ENCODE measurements around the gene SLC6A13.

SLC6A13 gene

DNA sequence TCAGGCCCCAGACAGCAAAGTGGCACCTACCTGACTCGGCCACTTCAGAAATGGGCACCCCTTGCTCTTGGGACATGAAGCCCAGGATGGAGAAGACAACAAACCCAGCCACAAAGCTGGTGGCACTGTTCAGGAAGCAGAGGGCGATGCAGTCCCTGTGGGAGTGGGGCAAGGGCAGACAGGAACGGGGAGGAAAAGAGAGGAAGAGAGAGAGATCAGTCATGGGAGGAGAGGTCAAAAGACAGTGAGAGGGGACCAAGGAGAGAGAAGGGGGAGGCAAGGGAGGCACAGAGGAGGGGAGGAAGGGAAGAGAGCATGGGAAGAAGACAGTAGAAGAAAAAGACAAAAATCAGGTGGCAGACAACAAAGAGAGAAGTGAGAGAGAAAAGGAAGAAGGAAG is 65.3 kb downstream of the SLC6A13 start:
- H2BK120ac ChIP-seq (ENCODE audit: insufficient read depth, low read length, poor library complexity): no peak overlapping the region
- no CpG with 5 or more reads among the region's 3 CpGs for WGBS (ENCODE audit: extremely low coverage, insufficient coverage, insufficient read length)
- H3K27ac ChIP-seq (ENCODE audit: low read depth, low read length): no peak overlapping the region

DNA sequence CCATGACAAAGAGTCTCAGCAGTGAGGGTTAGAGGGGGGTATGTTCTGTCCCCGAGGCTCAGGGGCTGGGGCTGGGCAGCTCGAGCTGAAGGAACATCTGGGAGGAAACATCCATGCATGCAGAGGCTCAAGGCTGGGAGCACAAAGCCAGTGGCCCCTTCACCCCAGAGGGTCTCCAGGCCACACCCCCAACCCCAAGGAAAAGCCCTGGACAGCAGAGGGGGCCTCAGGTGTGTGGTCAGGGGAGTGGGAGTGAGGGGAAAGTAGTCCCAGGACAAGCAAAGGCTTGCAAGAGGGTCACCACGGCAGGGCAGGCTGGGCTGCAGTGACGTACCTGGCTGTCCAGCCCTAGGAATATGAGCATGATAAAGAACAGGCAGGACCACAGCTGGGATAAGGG is 66.2 kb downstream of the SLC6A13 start:
- H4K91ac ChIP-seq (ENCODE audit: low read depth, low read length): no peak overlapping the region
- no peak overlapping the region for H2BK120ac ChIP-seq (ENCODE audit: insufficient read depth, low read length, poor library complexity)
- H3K27me3 ChIP-seq (ENCODE audit: insufficient read depth, low read length): no peaks in the 10 kb centered on the region
- peaks cover 5 to 6% of the 10 kb centered on the region in 2 experiments for H3K4me1 ChIP-seq (ENCODE audit: control insufficient read depth in 1 of 2, insufficient read depth in 2 of 2, low read length in 2 of 2)
- H3K9me3 ChIP-seq (ENCODE audit: insufficient read depth, low read depth, low read length): peaks cover 4% of the 10 kb centered on the region
- no peak overlapping the region for H3K18ac ChIP-seq (ENCODE audit: low read length)
- H4K8ac ChIP-seq (ENCODE audit: low read depth, low read length): no peak overlapping the region
- no peak overlapping the region for H3K4ac ChIP-seq (ENCODE audit: low read depth, low read length)
- no peak overlapping the region for H2AK5ac ChIP-seq (ENCODE audit: low read length)
- DNase-seq: no peak
- H2BK5ac ChIP-seq (ENCODE audit: low read depth, low read length, poor library complexity): no peak overlapping the region
- H3K27ac ChIP-seq (ENCODE audit: low read depth, low read length): no peak overlapping the region
- no peaks in the 10 kb centered on the region for H3K79me2 ChIP-seq (ENCODE audit: control insufficient read depth, insufficient read depth, low read length, poor library complexity)
- H3K9ac ChIP-seq (ENCODE audit: low read length): no peak overlapping the region
- no peak overlapping the region for H4K12ac ChIP-seq (ENCODE audit: low read depth, low read length)
- no peak overlapping the region for H3K4me3 ChIP-seq (ENCODE audit: low read depth, low read length)
- whole genome bisulfite sequencing (ENCODE audit: extremely low coverage, insufficient coverage, insufficient read length): no CpG with 5 or more reads among the region's 4 CpGs
- H2BK12ac ChIP-seq (ENCODE audit: low read length): no peak overlapping the region
- no peak overlapping the region for H2AFZ ChIP-seq (ENCODE audit: insufficient read depth, low read length, poor library complexity)
- no peak overlapping the region for H3K14ac ChIP-seq (ENCODE audit: low read length)
- H3K36me3 ChIP-seq (ENCODE audit: control insufficient read depth in 1 of 2, insufficient read depth in 2 of 2, low read length in 2 of 2): no peaks in the 10 kb centered on the region
- no peak overlapping the region for H3K4me2 ChIP-seq (ENCODE audit: low read length)
- H3K23ac ChIP-seq (ENCODE audit: low read length): no peak overlapping the region
- no peaks in the 10 kb centered on the region for H3K79me1 ChIP-seq (ENCODE audit: low read length)

More for the DNA sequence above, 65.3 kb downstream of the SLC6A13 start:
- Histone ChIP-seq H3K79me2 (ENCODE audit: control insufficient read depth, insufficient read depth, low read length, poor library complexity) (no peaks in the 10 kb centered on the region), H4K91ac (ENCODE audit: low read depth, low read length) (no peak overlapping the region), H3K4ac (ENCODE audit: low read depth, low read length) (no peak overlapping the region), H3K4me3 (ENCODE audit: low read depth, low read length) (no peak overlapping the region), H3K4me1 (ENCODE audit: control insufficient read depth in 1 of 2, insufficient read depth in 2 of 2, low read length in 2 of 2) (peaks cover 5 to 6% of the 10 kb centered on the region in 2 experiments), H3K4me2 (ENCODE audit: low read length) (no peak overlapping the region), H2AFZ (ENCODE audit: insufficient read depth, low read length, poor library complexity) (no peak overlapping the region), H4K12ac (ENCODE audit: low read depth, low read length) (no peak overlapping the region), H2BK5ac (ENCODE audit: low read depth, low read length, poor library complexity) (no peak overlapping the region), H3K9me3 (ENCODE audit: insufficient read depth, low read depth, low read length) (peaks cover 4% of the 10 kb centered on the region), H4K8ac (ENCODE audit: low read depth, low read length) (no peak overlapping the region), H3K9ac (ENCODE audit: low read length) (no peak overlapping the region), H3K79me1 (ENCODE audit: low read length) (no peaks in the 10 kb centered on the region), H3K36me3 (ENCODE audit: control insufficient read depth in 1 of 2, insufficient read depth in 2 of 2, low read length in 2 of 2) (no peaks in the 10 kb centered on the region), H3K23ac (ENCODE audit: low read length) (no peak overlapping the region), H3K14ac (ENCODE audit: low read length) (no peak overlapping the region), H3K18ac (ENCODE audit: low read length) (no peak overlapping the region), H2BK12ac (ENCODE audit: low read length) (no peak overlapping the region), H3K27me3 (ENCODE audit: insufficient read depth, low read length) (peaks cover 5% of the 10 kb centered on the region), H2AK5ac (ENCODE audit: low read length) (no peak overlapping the region)
- no peak for DNase-seq

DNA sequence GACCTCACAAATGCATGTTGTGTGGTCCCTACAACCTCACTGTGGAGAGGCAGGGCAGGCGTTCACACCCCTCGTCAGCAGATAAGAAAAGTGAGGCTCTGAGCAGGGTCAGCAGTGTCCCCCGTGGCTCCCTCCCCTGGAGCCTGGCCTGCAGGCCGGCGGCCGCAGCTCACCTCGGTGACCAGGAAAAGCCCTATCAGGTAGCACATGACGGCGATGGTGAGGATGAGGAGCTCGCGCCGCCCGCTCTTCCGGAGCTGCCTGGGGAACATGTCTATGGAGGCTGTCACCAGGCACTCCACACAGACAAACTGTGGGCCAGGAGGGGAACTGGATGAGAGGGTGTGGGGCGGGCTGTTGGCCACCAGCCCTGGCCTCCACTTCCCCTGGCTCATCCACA is 66.7 kb downstream of the SLC6A13 start:
- H3K27me3 ChIP-seq (ENCODE audit: insufficient read depth, low read length): no peaks in the 10 kb centered on the region
- H2BK120ac ChIP-seq (ENCODE audit: insufficient read depth, low read length, poor library complexity): no peak overlapping the region
- no peak overlapping the region for H2BK12ac ChIP-seq (ENCODE audit: low read length)
- no peaks in the 10 kb centered on the region for H3K79me2 ChIP-seq (ENCODE audit: control insufficient read depth, insufficient read depth, low read length, poor library complexity)
- no peak overlapping the region for H3K4me2 ChIP-seq (ENCODE audit: low read length)
- no peak overlapping the region for H2AFZ ChIP-seq (ENCODE audit: insufficient read depth, low read length, poor library complexity)
- no peak overlapping the region for H3K14ac ChIP-seq (ENCODE audit: low read length)
- no peak overlapping the region for H4K91ac ChIP-seq (ENCODE audit: low read depth, low read length)
- no peaks in the 10 kb centered on the region for H3K79me1 ChIP-seq (ENCODE audit: low read length)
- peaks cover 4% of the 10 kb centered on the region for H3K9me3 ChIP-seq (ENCODE audit: insufficient read depth, low read depth, low read length)
- H3K18ac ChIP-seq (ENCODE audit: low read length): no peak overlapping the region
- H2BK5ac ChIP-seq (ENCODE audit: low read depth, low read length, poor library complexity): no peak overlapping the region
- no peak overlapping the region for H4K8ac ChIP-seq (ENCODE audit: low read depth, low read length)
- H4K12ac ChIP-seq (ENCODE audit: low read depth, low read length): no peak overlapping the region
- no peaks in the 10 kb centered on the region for H3K36me3 ChIP-seq (ENCODE audit: control insufficient read depth in 1 of 2, insufficient read depth in 2 of 2, low read length in 2 of 2)
- H3K4me3 ChIP-seq (ENCODE audit: low read depth, low read length): no peak overlapping the region
- peaks cover 5 to 6% of the 10 kb centered on the region in 2 experiments for H3K4me1 ChIP-seq (ENCODE audit: control insufficient read depth in 1 of 2, insufficient read depth in 2 of 2, low read length in 2 of 2)
- no CpG with 5 or more reads among the region's 15 CpGs for WGBS (ENCODE audit: extremely low coverage, insufficient coverage, insufficient read length)
- H3K23ac ChIP-seq (ENCODE audit: low read length): no peak overlapping the region
- DNase-seq: no peak
- no peak overlapping the region for H3K9ac ChIP-seq (ENCODE audit: low read length)
- H2AK5ac ChIP-seq (ENCODE audit: low read length): no peak overlapping the region
- no peak overlapping the region for H3K4ac ChIP-seq (ENCODE audit: low read depth, low read length)
- H3K27ac ChIP-seq (ENCODE audit: low read depth, low read length): no peak overlapping the region

DNA sequence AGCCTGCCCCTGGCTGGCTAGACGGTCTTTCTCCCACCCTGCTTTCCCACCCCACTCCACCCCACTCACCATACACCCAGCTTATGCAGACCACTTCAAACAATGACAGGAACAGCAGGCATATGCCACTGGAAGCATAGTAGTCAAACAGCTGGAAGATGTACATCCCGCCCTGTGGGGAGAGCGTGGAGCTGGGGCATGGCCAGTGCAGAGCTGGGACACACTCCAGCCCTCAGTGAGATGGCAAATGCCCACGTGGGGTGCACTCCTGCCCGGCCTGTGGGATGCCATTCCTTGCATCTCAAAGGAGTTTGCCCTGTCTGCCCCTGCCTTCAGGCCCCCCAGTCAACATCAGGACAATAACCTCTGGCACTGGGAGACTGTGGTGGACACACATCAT is 67.5 kb downstream of the SLC6A13 start:
- no peak overlapping the region for H3K23ac ChIP-seq (ENCODE audit: low read length)
- H3K18ac ChIP-seq (ENCODE audit: low read length): no peak overlapping the region
- no peak overlapping the region for H2BK5ac ChIP-seq (ENCODE audit: low read depth, low read length, poor library complexity)
- H3K36me3 ChIP-seq (ENCODE audit: control insufficient read depth in 1 of 2, insufficient read depth in 2 of 2, low read length in 2 of 2): no peaks in the 10 kb centered on the region
- H2AK5ac ChIP-seq (ENCODE audit: low read length): no peak overlapping the region
- peaks cover 5 to 6% of the 10 kb centered on the region in 2 experiments for H3K4me1 ChIP-seq (ENCODE audit: control insufficient read depth in 1 of 2, insufficient read depth in 2 of 2, low read length in 2 of 2)
- no peak overlapping the region for H3K4ac ChIP-seq (ENCODE audit: low read depth, low read length)
- H2BK12ac ChIP-seq (ENCODE audit: low read length): no peak overlapping the region
- H3K27ac ChIP-seq (ENCODE audit: low read depth, low read length): no peak overlapping the region
- no peak overlapping the region for H3K14ac ChIP-seq (ENCODE audit: low read length)
- H4K12ac ChIP-seq (ENCODE audit: low read depth, low read length): no peak overlapping the region
- no peak overlapping the region for H4K8ac ChIP-seq (ENCODE audit: low read depth, low read length)
- no peaks in the 10 kb centered on the region for H3K27me3 ChIP-seq (ENCODE audit: insufficient read depth, low read length)
- no CpG with 5 or more reads among the region's 5 CpGs for WGBS (ENCODE audit: extremely low coverage, insufficient coverage, insufficient read length)
- H3K9ac ChIP-seq (ENCODE audit: low read length): no peak overlapping the region
- H3K79me1 ChIP-seq (ENCODE audit: low read length): no peaks in the 10 kb centered on the region
- H3K79me2 ChIP-seq (ENCODE audit: control insufficient read depth, insufficient read depth, low read length, poor library complexity): no peaks in the 10 kb centered on the region
- DNase-seq: no peak
- no peak overlapping the region for H3K4me2 ChIP-seq (ENCODE audit: low read length)
- no peak overlapping the region for H3K4me3 ChIP-seq (ENCODE audit: low read depth, low read length)
- H2AFZ ChIP-seq (ENCODE audit: insufficient read depth, low read length, poor library complexity): no peak overlapping the region
- peaks cover 4% of the 10 kb centered on the region for H3K9me3 ChIP-seq (ENCODE audit: insufficient read depth, low read depth, low read length)
- H2BK120ac ChIP-seq (ENCODE audit: insufficient read depth, low read length, poor library complexity): no peak overlapping the region
- H4K91ac ChIP-seq (ENCODE audit: low read depth, low read length): no peak overlapping the region
